ENCODE results near the gene C2CD2L. TPM values are rescaled to one million over a fixed set of nuclear protein-coding genes. Genes with fewer than 3 reads are reported as not detected.
"Not testable (repeated sequence)": the region's sequence is repeated elsewhere in the genome, so short reads cannot be mapped to it uniquely, and the experiment has no call there.

The C2CD2L gene
- total RNA-seq, 2 experiments from 2014 or later: 32.2 to 32.6 TPM

- peaks cover 51% of the 10 kb centered on the region for H3K27me3 Mint-ChIP-seq
- no peak for ATAC-seq (ENCODE audit: low read depth)
- DNase-seq: no peak
- H3K9me3 Mint-ChIP-seq: no peaks in the 10 kb centered on the region
- no peak overlapping the region for H3K4me3 Mint-ChIP-seq
- no peaks in the 10 kb centered on the region for H3K36me3 Mint-ChIP-seq
- H3K27ac Mint-ChIP-seq: no peak overlapping the region
- POLR2A ChIA-PET: interaction anchor here (1.0 kb wide), 1 partner anchor 16 kb away, joined by 3 read pairs; the partner anchor contains the start of gene NLRX1
- H3K4me1 Mint-ChIP-seq: peaks cover 14% of the 10 kb centered on the region
These were observed 45.5 kb downstream of the C2CD2L start for GRCh38 chr11:119152604-119153003.

GRCh38 chr11:119153049-119153818 lies 46.1 kb downstream of the C2CD2L start:
- H3K27me3 Mint-ChIP-seq: peaks cover 45% of the 10 kb centered on the region
- DNase-seq: no peak
- ATAC-seq (ENCODE audit: low read depth): no peak
- POLR2A ChIA-PET: interaction anchor here (1.0 kb wide), 1 partner anchor 16 kb away, joined by 3 read pairs; the partner anchor contains the start of gene NLRX1
- no peak overlapping the region for H3K4me3 Mint-ChIP-seq
- no peaks in the 10 kb centered on the region for H3K9me3 Mint-ChIP-seq
- H3K4me1 Mint-ChIP-seq: peaks cover 9% of the 10 kb centered on the region
- no peaks in the 10 kb centered on the region for H3K36me3 Mint-ChIP-seq
- H3K27ac Mint-ChIP-seq: no peak overlapping the region

- no peak for ATAC-seq (ENCODE audit: low read depth)
- DNase-seq: no peak
- Mint-ChIP-seq H3K27me3 (peaks cover 41% of the 10 kb centered on the region), H3K27ac (no peak overlapping the region), H3K9me3 (no peaks in the 10 kb centered on the region), H3K36me3 (no peaks in the 10 kb centered on the region), H3K4me1 (peaks cover 8% of the 10 kb centered on the region), H3K4me3 (no peak overlapping the region)
- POLR2A ChIA-PET: interaction anchor here (0.6 kb wide), 2 partner anchors 14 to 17 kb away, joined by 3 to 5 read pairs; partner anchors contain the start of gene NLRX1
These were observed 47.0 kb downstream of the C2CD2L start for GRCh38 chr11:119154178-119154577.

GRCh38 chr11:119155733-119156492 lies 48.8 kb downstream of the C2CD2L start:
- Mint-ChIP-seq H3K4me3 (no peak overlapping the region), H3K4me1 (peaks cover 7% of the 10 kb centered on the region), H3K36me3 (no peaks in the 10 kb centered on the region), H3K9me3 (no peaks in the 10 kb centered on the region), H3K27me3 (peaks cover 25% of the 10 kb centered on the region), H3K27ac (no peak overlapping the region)
- POLR2A ChIA-PET: interaction anchor here (1.0 kb wide), 1 partner anchor 35 kb away, joined by 3 read pairs; no protein-coding TSS in a partner anchor
- no peak for DNase-seq
- peak; percentile 35 for ATAC-seq (ENCODE audit: low read depth)

- peaks cover 7% of the 10 kb centered on the region for H3K4me1 Mint-ChIP-seq
These were observed 49.4 kb downstream of the C2CD2L start for GRCh38 chr11:119156496-119156895.

GRCh38 chr11:119157063-119157462 lies 49.9 kb downstream of the C2CD2L start:
- H3K4me3 Mint-ChIP-seq: no peak overlapping the region
- no peak overlapping the region for H3K27ac Mint-ChIP-seq
- POLR2A ChIA-PET: no interaction called here
- H3K36me3 Mint-ChIP-seq: no peaks in the 10 kb centered on the region
- no peak for DNase-seq
- no peak for ATAC-seq (ENCODE audit: low read depth)
- peaks cover 7% of the 10 kb centered on the region for H3K4me1 Mint-ChIP-seq
- no peaks in the 10 kb centered on the region for H3K9me3 Mint-ChIP-seq
- H3K27me3 Mint-ChIP-seq: peaks cover 14% of the 10 kb centered on the region

More at GRCh38 chr11:119156496-119156895, 49.4 kb downstream of the C2CD2L start:
- Mint-ChIP-seq H3K27ac (no peak overlapping the region), H3K9me3 (no peaks in the 10 kb centered on the region), H3K36me3 (no peaks in the 10 kb centered on the region), H3K27me3 (peaks cover 20% of the 10 kb centered on the region), H3K4me3 (no peak overlapping the region)
- no peak for DNase-seq
- POLR2A ChIA-PET: no interaction called here
- ATAC-seq (ENCODE audit: low read depth): no peak

GRCh38 chr11:119158467-119158866 lies 51.3 kb downstream of the C2CD2L start:
- H3K36me3 Mint-ChIP-seq: no peaks in the 10 kb centered on the region
- POLR2A ChIA-PET: no interaction called here
- DNase-seq: no peak

GRCh38 chr11:119160151-119160550 lies 53.0 kb downstream of the C2CD2L start:
- Mint-ChIP-seq H3K9me3 (no peaks in the 10 kb centered on the region), H3K27me3 (peaks cover 6% of the 10 kb centered on the region), H3K27ac (no peak overlapping the region), H3K4me3 (no peak overlapping the region), H3K4me1 (peaks cover 7% of the 10 kb centered on the region), H3K36me3 (no peaks in the 10 kb centered on the region)
- ATAC-seq (ENCODE audit: low read depth) (no peak), DNase-seq (no peak)
- POLR2A ChIA-PET: interaction anchor here (2.3 kb wide), 1 partner anchor 9 kb away, joined by 9 read pairs; the partner anchor contains the start of gene NLRX1

More at GRCh38 chr11:119158467-119158866, 51.3 kb downstream of the C2CD2L start:
- ATAC-seq (ENCODE audit: low read depth): no peak
- no peak overlapping the region for H3K4me3 Mint-ChIP-seq
- H3K9me3 Mint-ChIP-seq: no peaks in the 10 kb centered on the region
- H3K27ac Mint-ChIP-seq: no peak overlapping the region
- peaks cover 10% of the 10 kb centered on the region for H3K27me3 Mint-ChIP-seq
- peaks cover 7% of the 10 kb centered on the region for H3K4me1 Mint-ChIP-seq

GRCh38 chr11:119161871-119162270 lies 54.7 kb downstream of the C2CD2L start:
- H3K36me3 Mint-ChIP-seq: no peaks in the 10 kb centered on the region
- no peak overlapping the region for H3K4me3 Mint-ChIP-seq
- no peak overlapping the region for H3K27ac Mint-ChIP-seq
- no peaks in the 10 kb centered on the region for H3K9me3 Mint-ChIP-seq
- no peak for DNase-seq
- H3K27me3 Mint-ChIP-seq: no peaks in the 10 kb centered on the region
- H3K4me1 Mint-ChIP-seq: peaks cover 1% of the 10 kb centered on the region
- ATAC-seq (ENCODE audit: low read depth): no peak
- POLR2A ChIA-PET: no interaction called here

GRCh38 chr11:119166368-119167076 lies 59.4 kb downstream of the C2CD2L start:
- Mint-ChIP-seq H3K4me3 (no peak overlapping the region), H3K9me3 (no peaks in the 10 kb centered on the region), H3K27me3 (no peaks in the 10 kb centered on the region), H3K27ac (no peak overlapping the region), H3K4me1 (peaks cover 10% of the 10 kb centered on the region), H3K36me3 (peaks cover 2% of the 10 kb centered on the region)
- POLR2A ChIA-PET: no interaction called here
- no peak for DNase-seq
- ATAC-seq (ENCODE audit: low read depth): no peak

GRCh38 chr11:119167077-119167458 lies 59.9 kb downstream of the C2CD2L start:
- H3K4me3 Mint-ChIP-seq, POLR2A ChIA-PET: not testable (repeated sequence)

GRCh38 chr11:119167933-119168332 lies 60.8 kb downstream of the C2CD2L start:
- peak overlapping the region; percentile 68 for H3K4me3 Mint-ChIP-seq
- H3K36me3 Mint-ChIP-seq: peaks cover 2% of the 10 kb centered on the region
- no peaks in the 10 kb centered on the region for H3K9me3 Mint-ChIP-seq
- POLR2A ChIA-PET: interaction anchor here (2.6 kb wide), 1 partner anchor 7 kb away, joined by 9 read pairs; no protein-coding TSS in a partner anchor
- peaks cover 19% of the 10 kb centered on the region for H3K4me1 Mint-ChIP-seq
- H3K27ac Mint-ChIP-seq: peak overlapping the region; percentile 73
- DNase-seq (no peak), ATAC-seq (ENCODE audit: low read depth) (no peak)
- H3K27me3 Mint-ChIP-seq: no peaks in the 10 kb centered on the region

More at GRCh38 chr11:119167077-119167458, 59.9 kb downstream of the C2CD2L start:
- not testable (repeated sequence) for H3K9me3 Mint-ChIP-seq; DNase-seq; H3K27me3 Mint-ChIP-seq; ATAC-seq (ENCODE audit: low read depth); H3K27ac Mint-ChIP-seq; H3K36me3 Mint-ChIP-seq
- peaks cover 13% of the 10 kb centered on the region for H3K4me1 Mint-ChIP-seq

Measured in activated naive CD8-positive, alpha-beta T cell treated with anti-CD3 and anti-CD28 coated beads, Interleukin-2, amount 10 ng/mL, durations not matched to agents 7 days and 5 days (primary cell).